ENCODE data around the gene RPL19.

RPL19 gene

GRCh38 chr17:39252788-39253460 lies 52.8 kb downstream of the RPL19 start:
- no peak for DNase-seq
